ENCODE measurements around the gene ASH1L. TPM values are rescaled to one million over a fixed set of nuclear protein-coding genes. Genes with fewer than 3 reads are reported as not detected.
A peak's percentile ranks its signal among the peaks of the same experiment; 100 is the strongest.
"Not testable (repeated sequence)": the region's sequence is repeated elsewhere in the genome, so short reads cannot be mapped to it uniquely, and the experiment has no call there.

ASH1L gene, protein sequence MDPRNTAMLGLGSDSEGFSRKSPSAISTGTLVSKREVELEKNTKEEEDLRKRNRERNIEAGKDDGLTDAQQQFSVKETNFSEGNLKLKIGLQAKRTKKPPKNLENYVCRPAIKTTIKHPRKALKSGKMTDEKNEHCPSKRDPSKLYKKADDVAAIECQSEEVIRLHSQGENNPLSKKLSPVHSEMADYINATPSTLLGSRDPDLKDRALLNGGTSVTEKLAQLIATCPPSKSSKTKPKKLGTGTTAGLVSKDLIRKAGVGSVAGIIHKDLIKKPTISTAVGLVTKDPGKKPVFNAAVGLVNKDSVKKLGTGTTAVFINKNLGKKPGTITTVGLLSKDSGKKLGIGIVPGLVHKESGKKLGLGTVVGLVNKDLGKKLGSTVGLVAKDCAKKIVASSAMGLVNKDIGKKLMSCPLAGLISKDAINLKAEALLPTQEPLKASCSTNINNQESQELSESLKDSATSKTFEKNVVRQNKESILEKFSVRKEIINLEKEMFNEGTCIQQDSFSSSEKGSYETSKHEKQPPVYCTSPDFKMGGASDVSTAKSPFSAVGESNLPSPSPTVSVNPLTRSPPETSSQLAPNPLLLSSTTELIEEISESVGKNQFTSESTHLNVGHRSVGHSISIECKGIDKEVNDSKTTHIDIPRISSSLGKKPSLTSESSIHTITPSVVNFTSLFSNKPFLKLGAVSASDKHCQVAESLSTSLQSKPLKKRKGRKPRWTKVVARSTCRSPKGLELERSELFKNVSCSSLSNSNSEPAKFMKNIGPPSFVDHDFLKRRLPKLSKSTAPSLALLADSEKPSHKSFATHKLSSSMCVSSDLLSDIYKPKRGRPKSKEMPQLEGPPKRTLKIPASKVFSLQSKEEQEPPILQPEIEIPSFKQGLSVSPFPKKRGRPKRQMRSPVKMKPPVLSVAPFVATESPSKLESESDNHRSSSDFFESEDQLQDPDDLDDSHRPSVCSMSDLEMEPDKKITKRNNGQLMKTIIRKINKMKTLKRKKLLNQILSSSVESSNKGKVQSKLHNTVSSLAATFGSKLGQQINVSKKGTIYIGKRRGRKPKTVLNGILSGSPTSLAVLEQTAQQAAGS (N-terminal part only)
- total RNA-seq: 36.0 to 50.5 TPM (median 38.1 TPM) in 3 replicates
- long read RNA-seq: 0 reads

GRCh38 chr1:155562581-155563376 lies at the start of gene ASH1L:
TSS of gene ASH1L (minus strand) at chr1:155562803. CDS start at chr1:155521519, 41,284 bp downstream.
- TF ChIP-seq CTCF (IDR thresholded peaks at IDR 0.05): no peak
- Mint-ChIP-seq H3K4me3 (ENCODE audit: unreplicated experiment) (peak within 1 kb of the TSS; percentile 99), H3K36me3 (ENCODE audit: low read depth) (no peaks in the 10 kb centered on the region), H3K27me3 (ENCODE audit: low read depth) (no peaks in the 10 kb centered on the region), H3K27ac (ENCODE audit: unreplicated experiment) (peak within 1 kb of the TSS; percentile 98), H3K9me3 (ENCODE audit: low read depth) (no peaks in the 10 kb centered on the region), H3K4me1 (ENCODE audit: low read depth) (peaks cover 31% of the 10 kb centered on the region)
- DNase-seq (ENCODE audit: low spot score): peak; percentile 97

- DNase-seq (ENCODE audit: low spot score); H3K9me3 Mint-ChIP-seq (ENCODE audit: low read depth); H3K27me3 Mint-ChIP-seq (ENCODE audit: low read depth); H3K4me1 Mint-ChIP-seq (ENCODE audit: low read depth); H3K27ac Mint-ChIP-seq (ENCODE audit: unreplicated experiment): not testable (repeated sequence)
- peaks cover 12% of the 10 kb centered on the region for H3K36me3 Mint-ChIP-seq (ENCODE audit: low read depth)
- peak overlapping the region; percentile 85 for H3K4me3 Mint-ChIP-seq (ENCODE audit: unreplicated experiment)
Observed at GRCh38 chr1:155610257-155610647, 47.6 kb upstream of the ASH1L start.

- Mint-ChIP-seq H3K27me3 (ENCODE audit: low read depth) (no peaks in the 10 kb centered on the region), H3K36me3 (ENCODE audit: low read depth) (peaks cover 11% of the 10 kb centered on the region), H3K4me1 (ENCODE audit: low read depth) (peaks cover 5% of the 10 kb centered on the region), H3K9me3 (ENCODE audit: low read depth) (no peaks in the 10 kb centered on the region), H3K4me3 (ENCODE audit: unreplicated experiment) (peak within 1 kb of the TSS; percentile 85), H3K27ac (ENCODE audit: unreplicated experiment) (peak within 1 kb of the TSS; percentile 74)
- DNase-seq (ENCODE audit: low spot score): peak; percentile 99
- no peak for TF ChIP-seq CTCF (IDR thresholded peaks at IDR 0.05)
Observed at GRCh38 chr1:155609515-155610256, 47.1 kb upstream of the ASH1L start, which contains the start of gene MSTO1. TSS of gene MSTO1 (plus strand) at chr1:155610218. CDS start at chr1:155610249, 31 bp downstream.

DNA sequence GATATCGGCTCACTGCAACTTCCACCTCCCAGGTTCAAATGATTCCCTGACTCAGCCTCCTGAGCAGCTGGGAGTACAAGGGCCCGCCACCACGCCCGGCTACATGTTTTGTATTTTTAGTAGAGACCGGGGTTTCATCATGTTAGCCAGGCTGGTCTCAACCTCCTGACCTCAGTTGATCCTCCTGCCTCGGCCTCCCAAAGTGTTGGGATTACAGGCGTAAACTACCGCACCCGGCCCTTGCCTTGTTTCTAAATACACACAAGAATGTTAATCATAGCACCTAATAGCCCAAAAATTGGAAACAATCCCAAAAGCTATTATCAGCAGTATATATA lies 46.3 kb upstream of the ASH1L start:
- Mint-ChIP-seq H3K9me3 (ENCODE audit: low read depth) (no peaks in the 10 kb centered on the region), H3K36me3 (ENCODE audit: low read depth) (peaks cover 8% of the 10 kb centered on the region), H3K4me3 (ENCODE audit: unreplicated experiment) (no peak overlapping the region), H3K27me3 (ENCODE audit: low read depth) (no peaks in the 10 kb centered on the region), H3K27ac (ENCODE audit: unreplicated experiment) (no peak overlapping the region), H3K4me1 (ENCODE audit: low read depth) (peaks cover 5% of the 10 kb centered on the region)
- TF ChIP-seq CTCF (IDR thresholded peaks at IDR 0.05): no peak
- DNase-seq (ENCODE audit: low spot score): no peak

GRCh38 chr1:155607708-155608107 lies 45.1 kb upstream of the ASH1L start:
- Mint-ChIP-seq H3K9me3 (ENCODE audit: low read depth) (no peaks in the 10 kb centered on the region), H3K27ac (ENCODE audit: unreplicated experiment) (no peak overlapping the region), H3K36me3 (ENCODE audit: low read depth) (peaks cover 4% of the 10 kb centered on the region), H3K4me3 (ENCODE audit: unreplicated experiment) (no peak overlapping the region), H3K4me1 (ENCODE audit: low read depth) (peaks cover 5% of the 10 kb centered on the region), H3K27me3 (ENCODE audit: low read depth) (no peaks in the 10 kb centered on the region)
- no peak for DNase-seq (ENCODE audit: low spot score)
- no peak for TF ChIP-seq CTCF (IDR thresholded peaks at IDR 0.05)

- H3K9me3 Mint-ChIP-seq (ENCODE audit: low read depth); H3K4me3 Mint-ChIP-seq (ENCODE audit: unreplicated experiment): not testable (repeated sequence)
Observed at GRCh38 chr1:155599828-155600572, 37.4 kb upstream of the ASH1L start.

More at GRCh38 chr1:155599828-155600572, 37.4 kb upstream of the ASH1L start:
- not testable (repeated sequence) for H3K27me3 Mint-ChIP-seq (ENCODE audit: low read depth); DNase-seq (ENCODE audit: low spot score); H3K36me3 Mint-ChIP-seq (ENCODE audit: low read depth)
- peaks cover 21% of the 10 kb centered on the region for H3K4me1 Mint-ChIP-seq (ENCODE audit: low read depth)
- peak overlapping the region; percentile 27 for H3K27ac Mint-ChIP-seq (ENCODE audit: unreplicated experiment)
